ENCODE results near the gene TMEM150B. TPM values are rescaled to one million over a fixed set of nuclear protein-coding genes. Genes with fewer than 3 reads are reported as not detected.
A peak's percentile ranks its signal among the peaks of the same experiment; 100 is the strongest.

The TMEM150B gene
- total RNA-seq, 1 donor from 2014 or later, result not detected

GRCh38 chr19:55358493-55358892 is 33.4 kb upstream of the TMEM150B start:
- Mint-ChIP-seq H3K4me1 (no peaks in the 10 kb centered on the region), H3K36me3 (ENCODE audit: low read depth) (no peaks in the 10 kb centered on the region), H3K27ac (ENCODE audit: unreplicated experiment) (no peak overlapping the region), H3K9me3 (no peaks in the 10 kb centered on the region), H3K27me3 (ENCODE audit: low read depth) (peaks cover 44% of the 10 kb centered on the region), H3K4me3 (no peak overlapping the region)
- TF ChIP-seq CTCF (conservative IDR thresholded peaks at IDR 0.05), result no peak
- no peak for DNase-seq (ENCODE audit: low read depth, low spot score)

- no peak overlapping the region for H3K4me3 Mint-ChIP-seq
- H3K36me3 Mint-ChIP-seq (ENCODE audit: low read depth), result no peaks in the 10 kb centered on the region
- H3K4me1 Mint-ChIP-seq, result peaks cover 8% of the 10 kb centered on the region
- H3K9me3 Mint-ChIP-seq, result no peaks in the 10 kb centered on the region
- H3K27ac Mint-ChIP-seq (ENCODE audit: unreplicated experiment), result no peak overlapping the region
- no peak for DNase-seq (ENCODE audit: low read depth, low spot score)
- TF ChIP-seq CTCF (conservative IDR thresholded peaks at IDR 0.05), result no peak
- peaks cover 76% of the 10 kb centered on the region for H3K27me3 Mint-ChIP-seq (ENCODE audit: low read depth)
These were observed 30.2 kb upstream of the TMEM150B start for GRCh38 chr19:55355213-55355821.

- Mint-ChIP-seq H3K27ac (ENCODE audit: unreplicated experiment) (no peak within 1 kb of the TSS), H3K9me3 (no peaks in the 10 kb centered on the region), H3K4me3 (peak within 1 kb of the TSS; percentile 59), H3K36me3 (ENCODE audit: low read depth) (no peaks in the 10 kb centered on the region), H3K4me1 (peaks cover 8% of the 10 kb centered on the region), H3K27me3 (ENCODE audit: low read depth) (peaks cover 76% of the 10 kb centered on the region)
- no peak for DNase-seq (ENCODE audit: low read depth, low spot score)
- TF ChIP-seq CTCF (conservative IDR thresholded peaks at IDR 0.05), result no peak
These were observed 29.6 kb upstream of the TMEM150B start, which contains the start of gene COX6B2 for GRCh38 chr19:55354698-55355212. Gene COX6B2, minus strand, starts transcription at chr19:55354719. Its CDS starts 198 bp downstream, at chr19:55354521.

- Mint-ChIP-seq H3K27me3 (ENCODE audit: low read depth) (peaks cover 78% of the 10 kb centered on the region), H3K27ac (ENCODE audit: unreplicated experiment) (no peak overlapping the region), H3K36me3 (ENCODE audit: low read depth) (no peaks in the 10 kb centered on the region), H3K4me1 (peaks cover 8% of the 10 kb centered on the region), H3K9me3 (no peaks in the 10 kb centered on the region), H3K4me3 (peak overlapping the region; percentile 59)
- no peak for TF ChIP-seq CTCF (conservative IDR thresholded peaks at IDR 0.05)
- DNase-seq (ENCODE audit: low read depth, low spot score), result no peak
These were observed 28.9 kb upstream of the TMEM150B start for GRCh38 chr19:55353803-55354697.

DNA sequence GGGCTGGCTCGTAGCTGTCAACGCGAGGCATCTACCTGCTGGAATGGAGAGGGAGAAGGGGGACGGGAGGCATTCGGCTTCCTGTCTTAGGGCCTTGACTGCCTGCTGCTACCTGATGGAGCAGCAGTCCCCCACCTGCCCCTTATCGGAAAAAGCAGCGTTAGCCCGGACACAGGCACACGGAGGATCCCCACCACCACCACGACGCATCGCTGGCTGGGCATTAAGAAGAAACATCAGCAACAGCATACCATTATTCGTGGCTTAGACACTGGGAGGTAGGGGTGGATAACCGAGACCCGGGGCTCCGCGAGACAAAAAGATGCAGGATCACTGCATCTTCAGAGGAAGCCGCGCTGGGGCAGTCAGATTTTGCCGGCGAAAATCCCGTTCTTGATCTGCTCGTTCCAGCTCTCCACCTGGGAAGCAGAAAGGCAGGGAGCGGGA is 28.2 kb upstream of the TMEM150B start:
- H3K9me3 Mint-ChIP-seq, result no peaks in the 10 kb centered on the region
- no peak for TF ChIP-seq CTCF (conservative IDR thresholded peaks at IDR 0.05)
- H3K36me3 Mint-ChIP-seq (ENCODE audit: low read depth), result no peaks in the 10 kb centered on the region
- H3K4me1 Mint-ChIP-seq, result peaks cover 8% of the 10 kb centered on the region
- DNase-seq (ENCODE audit: low read depth, low spot score), result no peak
- peaks cover 74% of the 10 kb centered on the region for H3K27me3 Mint-ChIP-seq (ENCODE audit: low read depth)
- peak overlapping the region; percentile 59 for H3K4me3 Mint-ChIP-seq
- no peak overlapping the region for H3K27ac Mint-ChIP-seq (ENCODE audit: unreplicated experiment)
